Stimulated activated CD4-positive, alpha-beta T cell treated with anti-CD3 and anti-CD28 coated beads, Interleukin-15, amount 100 ng/mL, for 1 hour (primary cell): Measurements from ENCODE around the gene SNRPB.

Experiments used
- DNase-seq, 2 donors: peaks; one replicate each; pipeline ENCODE4 v3.0.0-alpha.2; 2020; ENCODE audit warnings: low read depth in 1 of 2, low spot score in 1 of 2

The SNRPB gene

DNA sequence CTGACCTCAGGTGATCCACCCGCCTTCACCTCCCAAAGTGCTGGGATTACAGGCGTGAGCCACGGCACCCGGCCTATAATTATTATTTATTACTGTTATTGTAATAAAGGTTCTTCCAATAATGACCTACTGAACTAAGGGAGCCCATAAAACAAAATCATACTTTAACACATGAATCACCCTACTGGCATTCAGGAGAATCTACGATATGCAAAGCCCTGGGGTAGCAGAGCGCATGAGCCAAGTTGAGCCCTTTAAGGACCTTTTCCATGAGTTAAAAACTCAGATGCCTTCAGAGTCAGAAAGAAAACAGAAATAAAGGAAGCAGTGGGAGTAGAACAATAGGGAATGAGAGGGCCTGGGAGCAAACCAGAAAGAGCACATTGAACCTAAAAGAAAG lies 41.5 kb downstream of the SNRPB start:
- no peak for DNase-seq

DNA sequence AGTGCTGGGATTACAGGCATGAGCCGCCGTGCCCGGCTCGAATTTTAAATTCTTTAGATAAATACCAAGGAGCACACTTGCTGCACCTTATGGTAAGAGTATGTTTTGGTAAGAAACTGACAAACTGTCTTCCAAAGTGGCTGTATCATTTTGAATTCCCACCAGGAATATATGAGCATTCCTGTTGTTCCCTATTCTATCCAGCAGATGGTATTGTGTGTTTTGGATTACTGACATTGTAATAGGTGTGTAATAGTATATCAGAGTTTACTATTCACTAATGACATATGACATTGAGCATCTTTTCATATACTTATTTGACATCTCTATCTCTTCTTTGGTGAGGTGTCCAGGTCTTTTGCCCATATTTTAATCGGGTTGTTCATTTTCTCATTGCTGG lies 49.3 kb downstream of the SNRPB start:
- no peak for DNase-seq

DNA sequence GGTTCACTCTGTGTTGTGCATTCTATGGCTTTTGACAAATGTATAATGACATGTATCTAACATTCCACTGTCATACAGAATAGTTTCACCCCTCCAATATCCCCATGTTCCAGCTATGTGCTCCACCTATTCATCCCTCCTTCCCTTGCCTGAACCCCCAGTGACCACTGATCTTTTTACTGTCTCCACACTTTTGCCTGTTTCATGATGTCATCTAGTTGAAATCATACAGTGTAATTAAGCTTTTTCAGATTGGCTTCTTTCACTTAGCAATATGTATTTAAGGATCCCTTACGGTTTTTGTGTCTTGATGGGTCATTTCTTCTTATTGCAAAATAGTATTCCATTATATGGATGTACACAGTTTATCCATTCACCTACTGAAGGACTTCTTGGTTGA lies 50.1 kb downstream of the SNRPB start:
- DNase-seq: no peak

DNA sequence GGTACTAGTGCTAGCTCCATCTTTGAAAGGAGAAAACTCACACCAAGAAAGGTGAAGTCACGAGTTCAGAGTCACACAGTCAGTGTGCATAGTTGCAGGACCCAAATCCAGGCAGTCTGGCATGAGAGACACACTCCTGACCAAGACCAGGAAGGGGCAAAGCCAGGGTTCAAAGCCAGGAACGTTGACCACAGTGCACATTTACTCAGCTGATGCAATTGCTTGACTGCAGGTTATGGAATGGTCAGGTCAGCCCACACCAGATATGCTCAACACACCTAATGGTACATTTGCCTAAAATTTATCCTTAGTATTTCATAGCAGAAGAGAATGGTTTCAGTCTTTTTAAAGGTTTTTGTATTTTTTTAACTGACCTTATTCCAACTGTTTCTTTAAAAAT lies 52.2 kb downstream of the SNRPB start:
- no peak for DNase-seq

DNA sequence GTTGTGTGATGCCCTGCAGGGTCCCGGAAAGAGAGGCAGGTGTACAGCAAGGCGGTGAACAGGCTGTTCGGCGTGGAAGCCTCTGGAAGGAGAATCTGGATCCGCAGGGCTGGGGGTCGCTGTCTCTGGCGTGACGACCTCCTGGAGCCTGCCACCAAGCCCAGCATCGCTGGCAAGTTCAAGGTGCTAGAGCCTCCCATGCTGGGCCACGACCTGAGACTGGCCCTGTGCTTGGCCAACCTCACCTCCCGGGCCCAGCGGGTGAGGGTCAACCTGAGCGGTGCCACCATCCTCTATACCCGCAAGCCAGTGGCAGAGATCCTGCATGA lies 53.4 kb downstream of the SNRPB start:
- DNase-seq: no peak

DNA sequence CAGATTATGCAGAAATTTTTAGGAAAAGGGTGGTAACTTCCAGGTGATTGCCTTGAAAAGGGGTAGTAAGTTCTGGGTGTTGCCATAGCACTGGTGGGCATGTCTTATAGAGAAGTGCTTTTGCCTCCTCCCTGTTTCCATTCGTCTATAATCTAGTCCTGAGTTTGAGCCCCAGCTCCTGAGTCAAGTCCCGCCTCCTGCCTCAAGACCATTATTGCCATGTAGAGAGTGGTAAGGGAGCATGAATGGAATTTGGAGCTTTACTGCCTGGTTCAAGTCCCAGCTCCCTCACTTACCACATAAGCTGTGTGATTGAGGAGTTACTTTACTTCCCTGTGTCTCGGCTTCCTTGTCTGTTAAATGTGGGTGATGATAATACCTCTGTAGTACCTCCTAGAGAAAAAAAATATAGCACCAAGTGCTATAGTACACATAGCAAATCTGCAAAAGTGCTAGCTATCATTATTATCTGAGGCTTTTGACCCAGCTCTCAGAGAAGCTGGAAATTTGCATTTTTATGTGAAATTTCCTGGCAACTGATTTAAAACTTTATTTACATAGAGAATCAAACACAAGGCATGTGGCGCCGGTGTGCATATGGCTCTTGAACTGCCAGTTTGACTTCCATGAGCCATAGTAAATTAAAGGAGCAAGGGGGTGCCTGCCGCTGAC lies 53.9 kb downstream of the SNRPB start:
- DNase-seq: no peak
